ENCODE results near the gene SMC3. TPM values are rescaled to one million over a fixed set of nuclear protein-coding genes. Genes with fewer than 3 reads are reported as not detected.

Gene SMC3
- total and polyA plus RNA-seq, 4 donors: 7.2 to 26.4 (median 18.1) TPM

DNA sequence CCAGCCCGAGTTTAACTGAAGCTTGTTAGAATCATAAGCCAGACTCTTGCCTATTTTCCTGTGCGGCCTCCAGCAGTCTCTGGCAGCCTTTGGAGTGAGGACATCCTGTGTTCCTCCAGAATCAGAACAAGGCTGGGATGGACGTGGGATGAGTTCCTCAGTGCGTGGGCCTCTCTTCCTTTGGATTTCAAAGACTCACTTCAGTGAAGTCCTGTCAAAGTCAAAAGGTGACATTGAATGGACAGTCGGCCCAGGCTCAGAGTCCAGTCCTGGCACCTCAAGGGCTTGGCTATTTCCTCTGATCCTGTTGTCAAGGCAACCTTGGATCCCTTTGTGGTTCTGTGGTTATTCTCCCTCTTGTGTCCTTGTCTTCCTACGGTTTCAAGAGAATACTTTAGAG, 21.4 kb upstream of the SMC3 start:
- Histone ChIP-seq H3K4me3 (ENCODE audit: low read depth in 1 of 3, low read length in 3 of 3) (no peak overlapping the region), H3K27ac (ENCODE audit: low read depth in 1 of 2, low read length in 2 of 2) (no peak overlapping the region), H3K4me1 (ENCODE audit: control insufficient read depth in 4 of 4, insufficient read depth in 4 of 4, low read length in 3 of 4) (peaks cover 0 to 5% (median 2%) of the 10 kb centered on the region in 4 donors), H3K36me3 (ENCODE audit: control insufficient read depth in 4 of 4, insufficient read depth in 3 of 4, low read depth in 1 of 4, low read length in 3 of 4) (no peaks in the 10 kb centered on the region), H3K9ac (ENCODE audit: low read depth in 1 of 2, low read length in 2 of 2) (no peak overlapping the region), H3K9me3 (ENCODE audit: control insufficient read depth in 4 of 4, low read length in 3 of 4) (no peaks in the 10 kb centered on the region), H3K27me3 (ENCODE audit: control insufficient read depth in 4 of 4, insufficient read depth in 4 of 4, low read length in 3 of 4) (no peaks in the 10 kb centered on the region)
- DNase-seq (ENCODE audit: low spot score): no peak
- TF ChIP-seq HNF4G (IDR thresholded peaks at IDR 0.05): no peak
- TF ChIP-seq YY1 (IDR thresholded peaks at IDR 0.05): no peak
- TF ChIP-seq TAF1 (conservative IDR thresholded peaks at IDR 0.05): no peak
- TF ChIP-seq GABPA (IDR thresholded peaks at IDR 0.05 in 1 of 2, conservative IDR thresholded peaks at IDR 0.05 in 1 of 2): no peak
- TF ChIP-seq REST (IDR thresholded peaks at IDR 0.05): no peak
- no peak for TF ChIP-seq NR2F2 (IDR thresholded peaks at IDR 0.05)
- TF ChIP-seq ATF3 (IDR thresholded peaks at IDR 0.05): no peak
- no peak for TF ChIP-seq SP1 (IDR thresholded peaks at IDR 0.05)
- no peak for TF ChIP-seq ZBTB33 (IDR thresholded peaks at IDR 0.05)
- TF ChIP-seq EGR1 (IDR thresholded peaks at IDR 0.05; ENCODE audit: low read depth in 2 of 2): no peak
- TF ChIP-seq RAD21 (IDR thresholded peaks at IDR 0.05): no peak
- no peak for TF ChIP-seq HNF4A (conservative IDR thresholded peaks at IDR 0.05)
- no peak for TF ChIP-seq FOXA2 (IDR thresholded peaks at IDR 0.05)
- no peak for TF ChIP-seq FOXA1 (IDR thresholded peaks at IDR 0.05)
- WGBS: 78% methylated on average over 6 of the region's 6 CpGs

- no peak for DNase-seq (ENCODE audit: low spot score)
- Histone ChIP-seq H3K4me3 (ENCODE audit: low read depth in 1 of 3, low read length in 3 of 3) (no peak overlapping the region), H3K4me1 (ENCODE audit: control insufficient read depth in 4 of 4, insufficient read depth in 4 of 4, low read length in 3 of 4) (peaks cover 0 to 5% (median 2%) of the 10 kb centered on the region in 4 donors), H3K27ac (ENCODE audit: low read depth in 1 of 2, low read length in 2 of 2) (no peak overlapping the region), H3K36me3 (ENCODE audit: control insufficient read depth in 4 of 4, insufficient read depth in 3 of 4, low read depth in 1 of 4, low read length in 3 of 4) (no peaks in the 10 kb centered on the region), H3K9me3 (ENCODE audit: control insufficient read depth in 4 of 4, low read length in 3 of 4) (no peaks in the 10 kb centered on the region), H3K27me3 (ENCODE audit: control insufficient read depth in 4 of 4, insufficient read depth in 4 of 4, low read length in 3 of 4) (no peaks in the 10 kb centered on the region), H3K9ac (ENCODE audit: low read depth in 1 of 2, low read length in 2 of 2) (no peak overlapping the region)
- no peak for TF ChIP-seq CTCF (IDR thresholded peaks at IDR 0.05; ENCODE audit: low read depth, low read length, missing input control)
- TF ChIP-seq NR2F2 (IDR thresholded peaks at IDR 0.05): no peak
- TF ChIP-seq ATF3 (IDR thresholded peaks at IDR 0.05): no peak
- TF ChIP-seq HNF4A (conservative IDR thresholded peaks at IDR 0.05): no peak
- no peak for TF ChIP-seq JUND (IDR thresholded peaks at IDR 0.05)
- WGBS: 68% methylated on average over 7 of the region's 7 CpGs
Measured at GRCh38 chr10:110546499-110547110, 20.9 kb upstream of the SMC3 start.
